Smooth muscle cell (in vitro differentiated cells): ENCODE measurements around the gene FBXO27. TPM values are rescaled to one million over a fixed set of nuclear protein-coding genes. Genes with fewer than 3 reads are reported as not detected.

Experiments used
- DNase-seq: peaks from one replicate; lab custom pipeline; 2025; ENCODE audit not compliant: unreplicated experiment; lab: John Stamatoyannopoulos, UW
- H2AFZ ChIP-seq: fragments of 200-600 bp; sonication (generic); 2 replicates; pipeline ENCODE4 v1.6.0; 2016; ENCODE audit warnings: antibody characterized with exemption, low read depth, mild to moderate bottlenecking
- H3F3A ChIP-seq: fragments of 200-600 bp; sonication (generic); 2 replicates; pipeline ENCODE4 v1.6.0; 2017; ENCODE audit warnings: antibody characterized with exemption, low read depth
- H3K27ac ChIP-seq: fragments of 200-600 bp; sonication (generic); 2 replicates; pipeline ENCODE4 v1.5.1; 2016; ENCODE audit warnings: low read depth, mild to moderate bottlenecking
- H3K27me3 ChIP-seq: fragments of 200-600 bp; sonication (generic); 2 replicates; pipeline ENCODE4 v1.6.1; 2016; ENCODE audit warnings: low read depth, mild to moderate bottlenecking
- H3K36me3 ChIP-seq: fragments of 200-600 bp; sonication (generic); 2 replicates; pipeline ENCODE4 v1.5.1; 2016; ENCODE audit warnings: low read depth
- H3K4me1 ChIP-seq: fragments of 200-600 bp; sonication (generic); 2 replicates; pipeline ENCODE4 v1.5.1; 2016; ENCODE audit warnings: low read depth
- H3K4me2 ChIP-seq: fragments of 200-600 bp; sonication (generic); 2 replicates; pipeline ENCODE4 v1.6.0; 2016; ENCODE audit warnings: mild to moderate bottlenecking
- H3K4me3 ChIP-seq: fragments of 200-600 bp; sonication (generic); 2 replicates; pipeline ENCODE4 v1.5.1; 2016; ENCODE audit warnings: mild to moderate bottlenecking
- H3K79me2 ChIP-seq: fragments of 200-600 bp; sonication (generic); 2 replicates; pipeline ENCODE4 v1.6.0; 2016; ENCODE audit warnings: low read depth, mild to moderate bottlenecking
- H3K9ac ChIP-seq: fragments of 200-600 bp; sonication (generic); 2 replicates; pipeline ENCODE4 v1.6.0; 2016; ENCODE audit warnings: low read depth
- H3K9me3 ChIP-seq: fragments of 200-600 bp; sonication (generic); replicated peaks from 2 replicates; pipeline ENCODE4 v1.5.1; 2016; ENCODE audit warnings: low read depth
- H4K20me1 ChIP-seq: fragments of 200-600 bp; sonication (generic); 2 replicates; pipeline ENCODE4 v1.6.0; 2016; ENCODE audit warnings: low read depth
- CTCF ChIP-seq: fragments of 200-600 bp; sonication (generic); IDR thresholded peaks from 2 replicates; pipeline ENCODE4 v1.5.1; 2017; ENCODE audit warnings: borderline replicate concordance, mild to moderate bottlenecking, antibody characterized with exemption; ENCODE audit not compliant: insufficient read depth, poor library complexity, severe bottlenecking
- whole genome bisulfite sequencing: methylation state at CpG from one replicate; pipeline ENCODE4 v1.1.7; 2016; ENCODE audit warnings: low lambda C conversion rate; 5-methylcytosine and 5-hydroxymethylcytosine counted together
- polyA plus RNA-seq: library from polyadenylated mRNA; unstranded; fragments of >200 nt; fragmentation: Nextera tagmentation; extraction: Ambion mirVana; gene quantifications from 2 replicates; pipeline ENCODE4 v1.2.1, GENCODE V29; 2016
- total RNA-seq: library from RNA; depleted of rRNA; stranded (reverse); fragments of >200 nt; gene quantifications from 2 replicates; pipeline ENCODE4 v1.2.3, GENCODE V29; 2014

FBXO27 gene
- total and polyA plus RNA-seq, 2 experiments from 2014 or later = 1.9 to 2.8 TPM

DNA sequence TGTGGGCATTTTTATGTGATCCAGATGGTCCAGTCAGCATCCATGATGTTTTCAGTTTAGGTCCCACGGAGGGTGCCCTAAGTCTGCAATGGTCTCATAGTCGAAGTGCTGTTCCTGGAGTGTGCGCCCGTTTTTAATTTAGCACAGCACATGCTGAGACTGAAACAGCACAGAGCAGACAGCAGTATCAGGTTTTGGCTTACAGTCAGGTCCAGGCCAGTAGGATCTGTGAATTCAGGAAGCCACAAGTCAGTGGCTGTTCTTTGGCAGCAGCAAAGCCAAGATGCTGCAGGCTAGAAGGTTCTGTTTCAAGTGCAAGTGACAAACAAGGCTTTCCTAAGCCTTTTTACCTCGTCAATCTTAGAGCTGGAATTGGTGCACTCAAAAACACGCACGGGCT, 18.3 kb downstream of the FBXO27 start:
- H3K79me2 ChIP-seq = no peaks in the 10 kb centered on the region
- no peaks in the 10 kb centered on the region for H3K4me1 ChIP-seq
- H3K9me3 ChIP-seq = no peaks in the 10 kb centered on the region
- DNase-seq = no peak
- no peaks in the 10 kb centered on the region for H3K27me3 ChIP-seq
- no peak for TF ChIP-seq CTCF
- H3K27ac ChIP-seq = no peak overlapping the region
- H2AFZ ChIP-seq = no peak overlapping the region
- no peak overlapping the region for H3K4me3 ChIP-seq
- no peaks in the 10 kb centered on the region for H3K36me3 ChIP-seq
- no peaks in the 10 kb centered on the region for H4K20me1 ChIP-seq
- 89% methylated on average over 7 of the region's 7 CpGs for WGBS
- H3K9ac ChIP-seq = no peak overlapping the region
- H3F3A ChIP-seq = no peaks in the 10 kb centered on the region
- no peak overlapping the region for H3K4me2 ChIP-seq

- H3F3A ChIP-seq = no peaks in the 10 kb centered on the region
- H3K36me3 ChIP-seq = no peaks in the 10 kb centered on the region
- H3K4me2 ChIP-seq = no peak overlapping the region
- no peaks in the 10 kb centered on the region for H3K27me3 ChIP-seq
- no peak overlapping the region for H3K9ac ChIP-seq
- H3K27ac ChIP-seq = no peak overlapping the region
- H2AFZ ChIP-seq = no peak overlapping the region
- H3K4me1 ChIP-seq = no peaks in the 10 kb centered on the region
- H3K4me3 ChIP-seq = no peak overlapping the region
- 93% methylated on average over 6 of the region's 6 CpGs for WGBS
- no peak for DNase-seq
- H3K79me2 ChIP-seq = no peaks in the 10 kb centered on the region
- TF ChIP-seq CTCF = no peak
- no peaks in the 10 kb centered on the region for H4K20me1 ChIP-seq
- H3K9me3 ChIP-seq = no peaks in the 10 kb centered on the region
Observed at GRCh38 chr19:39009001-39009400, 23.3 kb downstream of the FBXO27 start.

- Histone ChIP-seq H3K4me2 (no peak overlapping the region), H3K9ac (no peak overlapping the region), H3K27ac (no peak overlapping the region), H2AFZ (no peak overlapping the region), H3K4me3 (no peak overlapping the region), H3K79me2 (no peaks in the 10 kb centered on the region), H3K27me3 (no peaks in the 10 kb centered on the region), H3K4me1 (no peaks in the 10 kb centered on the region), H3K9me3 (no peaks in the 10 kb centered on the region), H3K36me3 (no peaks in the 10 kb centered on the region), H4K20me1 (no peaks in the 10 kb centered on the region), H3F3A (no peaks in the 10 kb centered on the region)
- 92% methylated on average over 6 of the region's 6 CpGs for WGBS
- no peak for DNase-seq
- TF ChIP-seq CTCF = no peak
Observed at GRCh38 chr19:39008137-39008536, 24.2 kb downstream of the FBXO27 start.

DNA sequence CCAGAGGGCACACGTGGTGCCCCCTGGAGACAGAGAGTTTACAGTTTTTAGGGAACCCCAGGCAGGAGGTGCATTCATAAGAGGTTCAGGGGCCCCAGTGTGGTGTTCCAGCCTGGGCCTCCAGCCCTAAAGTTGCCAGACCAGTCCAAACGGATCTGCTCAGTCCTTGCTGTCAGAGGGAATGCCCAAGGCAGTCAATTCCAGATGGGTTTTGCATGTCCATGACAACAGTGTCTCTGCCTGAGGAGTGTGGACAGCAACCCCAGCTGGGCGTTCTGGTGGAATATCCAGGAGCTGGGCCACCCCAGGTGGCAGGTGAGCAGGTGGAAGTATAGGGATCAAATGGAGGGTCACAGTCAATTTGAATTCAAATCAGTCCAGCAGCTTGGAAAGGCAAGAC, 25.3 kb downstream of the FBXO27 start:
- Histone ChIP-seq H3F3A (no peaks in the 10 kb centered on the region), H3K4me1 (no peaks in the 10 kb centered on the region), H3K9ac (no peak overlapping the region), H3K79me2 (no peaks in the 10 kb centered on the region), H2AFZ (no peak overlapping the region), H3K4me3 (no peak overlapping the region), H3K36me3 (no peaks in the 10 kb centered on the region), H3K27me3 (no peaks in the 10 kb centered on the region), H3K9me3 (no peaks in the 10 kb centered on the region), H3K4me2 (no peak overlapping the region), H4K20me1 (no peaks in the 10 kb centered on the region), H3K27ac (no peak overlapping the region)
- WGBS = 50% methylated on average over 3 of the region's 3 CpGs
- no peak for TF ChIP-seq CTCF
- DNase-seq = no peak
